GM12878 (cell line): ENCODE measurements around the gene PBLD. TPM values are rescaled to one million over a fixed set of nuclear protein-coding genes. Genes with fewer than 3 reads are reported as not detected.

Experiments used
- CHD4 ChIP-seq: fragments of 200-600 bp; sonication (generic); IDR thresholded peaks from 2 replicates; pipeline ENCODE4 v1.6.1; 2016; ENCODE audit warnings: mild to moderate bottlenecking
- EGR1 ChIP-seq, 2 experiments: IDR thresholded peaks; 1 replicate in 1 of 2; 2 replicates in 1 of 2; pipeline ENCODE4 v1.6.1; 2011 to 2012; ENCODE audit warnings: low read depth in 2 of 2, low read length in 2 of 2, borderline replicate concordance in 1 of 2, mild to moderate bottlenecking in 1 of 2, moderate library complexity in 1 of 2
- ESRRA ChIP-seq: IDR thresholded peaks from 2 replicates; pipeline ENCODE4 v1.6.1; 2012; ENCODE audit warnings: mild to moderate bottlenecking, low read length, improper control_type of control experiment
- KAT2A ChIP-seq: conservative IDR thresholded peaks from 2 replicates; pipeline ENCODE4 v1.6.1; 2011; ENCODE audit warnings: low read depth, low read length; ENCODE audit not compliant: control insufficient read depth
- MTA2 ChIP-seq: fragments of 450-650 bp; IDR thresholded peaks from 2 replicates; pipeline ENCODE4 v1.6.1; 2016; ENCODE audit warnings: low read depth, mild to moderate bottlenecking, moderate library complexity
- MYB ChIP-seq: fragments of 150-350 bp; IDR thresholded peaks from 2 replicates; pipeline ENCODE4 v1.6.1; 2014; ENCODE audit warnings: mild to moderate bottlenecking, low read depth, low read length, borderline replicate concordance
- TARDBP ChIP-seq: IDR thresholded peaks from 2 replicates; pipeline ENCODE4 v1.6.1; 2016; ENCODE audit warnings: borderline replicate concordance
- ZNF622 ChIP-seq: fragments of 450-650 bp; IDR thresholded peaks from 2 replicates; pipeline ENCODE4 v1.6.1; 2017; ENCODE audit warnings: mild to moderate bottlenecking, inconsistent platforms
- ZZZ3 ChIP-seq: IDR thresholded peaks from 2 replicates; pipeline ENCODE4 v1.6.1; 2011; ENCODE audit warnings: low read depth; ENCODE audit not compliant: control insufficient read depth, insufficient read length
- polyA plus RNA-seq, 11 experiments: library from polyadenylated mRNA; depleted of rRNA in 4 of 11; unstranded in 6 of 11; stranded (reverse) in 5 of 11; fragments of >200 nt; fragmentation: Nextera tagmentation in 4 of 11; fragmentation: Illumina TruSeq in 1 of 11; extraction: Ambion mirVana in 4 of 11; extraction: Trizol in 1 of 11; gene quantifications; 1 replicate in 1 of 11; 2 replicates in 10 of 11; pipeline versions ENCODE4 v1.2.1 to v1.2.3, GENCODE V29; 2011 to 2016; ENCODE audit warnings: inconsistent platforms in 2 of 11, missing spikeins in 2 of 11, low read depth in 1 of 11
- total RNA-seq, 4 experiments: library from RNA; depleted of rRNA in 3 of 4; stranded (reverse); fragments of >200 nt in 3 of 4; fragmentation: Illumina TruSeq in 1 of 4; extraction: Trizol in 1 of 4; gene quantifications; 2 replicates each; pipeline versions ENCODE4 v1.2.1 to v1.2.3, GENCODE V29; 2013 to 2021
- TF ChIP-seq, protein P1 (sequence below): fragments of 450-650 bp; IDR thresholded peaks from 2 replicates; pipeline ENCODE4 v1.6.1; 2016; ENCODE audit warnings: mild to moderate bottlenecking, moderate library complexity, borderline replicate concordance

PBLD gene
- total and polyA plus RNA-seq, 10 of the 15 experiments (the other 5 are each of a cell fraction or from before 2014, with no cell fraction given): 0.68 to 2.8 (median 1.7) TPM

DNA sequence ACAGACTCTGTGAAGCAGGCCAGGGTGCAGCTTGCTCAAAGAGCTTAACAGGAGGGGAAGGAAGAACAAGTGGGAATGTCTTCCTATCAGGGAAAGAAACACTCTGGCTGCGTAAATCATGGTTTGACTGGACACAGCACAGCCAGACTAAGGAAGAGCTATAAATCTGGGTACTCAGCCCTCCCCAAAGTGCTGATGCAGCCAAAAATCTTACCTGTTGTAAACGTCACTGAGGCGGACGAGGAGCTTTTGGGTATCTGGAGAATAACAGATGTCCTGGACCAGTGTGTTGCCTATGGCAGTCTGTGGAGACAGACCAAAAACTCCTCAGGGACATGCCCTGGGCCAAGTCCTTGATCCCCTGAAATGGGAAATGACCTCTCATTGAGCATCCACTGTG, 44.0 kb downstream of the PBLD start (continued):
- TF ChIP-seq MTA2 (no peak), ESRRA (no peak), CHD4 (no peak), TARDBP (no peak), MYB (no peak), ZZZ3 (no peak), EGR1 (IDR thresholded peaks at IDR 0.05; ENCODE audit: borderline replicate concordance in 1 of 2, low read depth in 2 of 2, low read length in 2 of 2) (no peak), ZNF622 (no peak), KAT2A (no peak)
- TF ChIP-seq, protein P1, sequence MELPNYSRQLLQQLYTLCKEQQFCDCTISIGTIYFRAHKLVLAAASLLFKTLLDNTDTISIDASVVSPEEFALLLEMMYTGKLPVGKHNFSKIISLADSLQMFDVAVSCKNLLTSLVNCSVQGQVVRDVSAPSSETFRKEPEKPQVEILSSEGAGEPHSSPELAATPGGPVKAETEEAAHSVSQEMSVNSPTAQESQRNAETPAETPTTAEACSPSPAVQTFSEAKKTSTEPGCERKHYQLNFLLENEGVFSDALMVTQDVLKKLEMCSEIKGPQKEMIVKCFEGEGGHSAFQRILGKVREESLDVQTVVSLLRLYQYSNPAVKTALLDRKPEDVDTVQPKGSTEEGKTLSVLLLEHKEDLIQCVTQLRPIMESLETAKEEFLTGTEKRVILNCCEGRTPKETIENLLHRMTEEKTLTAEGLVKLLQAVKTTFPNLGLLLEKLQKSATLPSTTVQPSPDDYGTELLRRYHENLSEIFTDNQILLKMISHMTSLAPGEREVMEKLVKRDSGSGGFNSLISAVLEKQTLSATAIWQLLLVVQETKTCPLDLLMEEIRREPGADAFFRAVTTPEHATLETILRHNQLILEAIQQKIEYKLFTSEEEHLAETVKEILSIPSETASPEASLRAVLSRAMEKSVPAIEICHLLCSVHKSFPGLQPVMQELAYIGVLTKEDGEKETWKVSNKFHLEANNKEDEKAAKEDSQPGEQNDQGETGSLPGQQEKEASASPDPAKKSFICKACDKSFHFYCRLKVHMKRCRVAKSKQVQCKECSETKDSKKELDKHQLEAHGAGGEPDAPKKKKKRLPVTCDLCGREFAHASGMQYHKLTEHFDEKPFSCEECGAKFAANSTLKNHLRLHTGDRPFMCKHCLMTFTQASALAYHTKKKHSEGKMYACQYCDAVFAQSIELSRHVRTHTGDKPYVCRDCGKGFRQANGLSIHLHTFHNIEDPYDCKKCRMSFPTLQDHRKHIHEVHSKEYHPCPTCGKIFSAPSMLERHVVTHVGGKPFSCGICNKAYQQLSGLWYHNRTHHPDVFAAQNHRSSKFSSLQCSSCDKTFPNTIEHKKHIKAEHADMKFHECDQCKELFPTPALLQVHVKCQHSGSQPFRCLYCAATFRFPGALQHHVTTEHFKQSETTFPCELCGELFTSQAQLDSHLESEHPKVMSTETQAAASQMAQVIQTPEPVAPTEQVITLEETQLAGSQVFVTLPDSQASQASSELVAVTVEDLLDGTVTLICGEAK: no peak
